Activated CD8-positive, alpha-beta memory T cell treated with anti-CD3 and anti-CD28 coated beads for 36 hours (primary cell): ENCODE measurements around the gene ELF3. TPM values are rescaled to one million over a fixed set of nuclear protein-coding genes. Genes with fewer than 3 reads are reported as not detected.
"Not testable (repeated sequence)": the region's sequence is repeated elsewhere in the genome, so short reads cannot be mapped to it uniquely, and the experiment has no call there.

Experiments
- CTCF ChIA-PET: fragments of 350-600 bp; sonication (Branson Sonifier 250); formaldehyde crosslinking; loops from one replicate; lab custom pipeline; 2021; ENCODE audit warnings: antibody characterized with exemption; lab: Charles Lee
- POLR2A ChIA-PET: fragments of 350-600 bp; sonication (Branson Sonifier 250); formaldehyde crosslinking; loops from one replicate; lab custom pipeline; 2021; ENCODE audit warnings: antibody characterized with exemption; lab: Charles Lee
- total RNA-seq, 2 experiments: library from RNA; stranded (reverse); gene quantifications; one replicate each; pipeline ENCODE4 v1.2.3, GENCODE V29; 2021

ELF3 gene
- total RNA-seq, 2 experiments from 2014 or later = 0.10 to 0.19 TPM

GRCh38 chr1:202018468-202019234, 8.3 kb downstream of the ELF3 start:
- ChIA-PET POLR2A (no interaction called here), CTCF (no interaction called here)

DNA sequence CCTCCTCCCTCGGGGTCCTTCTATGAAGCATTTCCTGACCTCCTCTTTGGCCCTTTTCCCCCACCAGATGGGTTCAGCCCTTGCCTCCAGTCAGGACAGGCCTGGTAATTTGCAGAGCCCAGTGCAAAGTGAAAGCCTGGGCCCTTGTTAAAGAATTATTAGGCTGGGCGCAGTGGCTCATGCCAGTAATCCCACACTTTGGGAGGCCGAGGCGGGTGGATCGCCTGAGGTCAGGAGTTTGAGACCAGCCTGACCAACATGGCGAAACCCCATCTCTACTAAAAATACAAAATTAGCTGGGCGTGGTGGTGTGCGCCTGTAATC, 8.8 kb downstream of the ELF3 start:
- POLR2A ChIA-PET, CTCF ChIA-PET: not testable (repeated sequence)

DNA sequence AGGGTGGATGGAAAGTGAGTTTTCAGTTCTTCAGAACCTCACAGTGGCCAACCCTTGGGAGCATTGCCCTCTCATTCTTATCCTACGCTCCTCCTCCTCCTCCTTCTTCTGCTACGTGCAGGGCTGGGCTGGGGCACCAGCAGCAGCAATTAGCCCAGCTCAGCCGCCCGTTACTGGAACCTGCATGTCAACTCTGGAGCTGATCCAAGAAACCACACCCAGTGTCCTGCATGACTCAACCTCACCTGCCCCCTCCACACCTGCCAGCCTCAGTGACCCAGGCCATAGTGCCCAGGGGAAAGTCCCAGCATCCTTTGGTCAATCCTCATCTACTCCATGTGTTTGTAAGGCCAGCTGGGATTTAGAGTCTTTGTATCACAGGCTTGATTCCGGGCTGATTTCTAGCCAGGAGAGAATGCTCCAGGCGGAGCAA, 12.6 kb downstream of the ELF3 start:
- CTCF ChIA-PET = interaction anchor here (0.7 to 1.6 kb wide), 3 partner anchors 10 to 181 kb away, joined by 3 read pairs; no protein-coding TSS in a partner anchor
- POLR2A ChIA-PET = no interaction called here

DNA sequence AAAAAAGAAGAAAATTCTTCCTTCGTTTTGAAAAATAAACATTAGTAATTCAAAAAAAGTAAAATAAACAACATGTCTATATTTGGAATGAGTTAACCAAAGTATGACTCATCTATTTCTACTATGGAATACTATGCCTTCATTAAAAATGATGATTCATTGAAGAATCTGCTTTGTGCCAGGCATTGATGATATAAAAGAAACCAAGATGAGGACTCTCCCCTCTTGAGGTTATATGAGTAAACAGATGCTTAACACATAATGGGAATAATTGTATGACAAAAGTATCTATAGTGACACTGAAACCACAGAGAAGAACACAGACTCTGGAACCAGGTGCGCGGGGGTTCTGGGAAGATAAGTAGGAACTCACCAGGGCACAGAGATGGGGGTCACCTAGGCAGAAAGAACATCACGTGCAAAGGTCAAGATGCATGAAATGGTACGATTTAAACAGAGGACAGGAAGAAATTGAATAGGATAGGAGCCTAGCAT, 18.8 kb downstream of the ELF3 start:
- ChIA-PET POLR2A (no interaction called here), CTCF (no interaction called here)

- POLR2A ChIA-PET = no interaction called here
- CTCF ChIA-PET = interaction anchor here (0.6 kb wide), 1 partner anchor 109 kb away, joined by 3 read pairs; no protein-coding TSS in a partner anchor
Observed at GRCh38 chr1:202029727-202030126, 19.3 kb downstream of the ELF3 start.

GRCh38 chr1:202031796-202032195, 21.4 kb downstream of the ELF3 start:
- POLR2A ChIA-PET = no interaction called here
- CTCF ChIA-PET = no interaction called here

DNA sequence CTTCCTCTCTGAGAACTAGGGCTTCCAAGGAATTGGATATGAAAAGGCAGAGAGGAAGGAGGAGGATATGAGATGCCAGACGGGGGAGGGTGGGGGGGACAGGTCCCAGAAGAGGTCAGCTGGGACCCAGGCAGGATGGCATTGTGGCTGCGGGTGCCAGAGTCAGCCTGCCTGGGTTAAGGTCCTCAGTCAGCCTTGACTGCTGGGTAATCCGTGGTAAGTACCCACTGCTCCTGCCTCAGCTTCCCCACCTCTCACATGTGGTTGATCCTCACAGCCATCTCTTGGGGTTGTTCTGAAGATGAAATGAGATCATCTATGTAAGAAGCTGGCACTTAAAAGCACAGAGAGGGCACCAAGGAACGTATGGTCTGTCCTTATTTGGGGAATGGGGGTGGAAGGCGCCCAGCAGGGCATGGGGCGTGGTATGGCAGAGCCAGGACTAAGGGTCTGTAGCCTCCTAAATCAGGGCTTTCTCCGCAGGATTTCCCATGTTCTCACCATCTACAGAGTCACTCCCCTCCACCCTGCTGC, 23.8 kb downstream of the ELF3 start:
- ChIA-PET CTCF (no interaction called here), POLR2A (no interaction called here)

GRCh38 chr1:202034683-202035462, 24.5 kb downstream of the ELF3 start:
- ChIA-PET CTCF (interaction anchor here (0.7 kb wide), 1 partner anchor 1263 kb away, joined by 3 read pairs; no protein-coding TSS in a partner anchor), POLR2A (no interaction called here)

DNA sequence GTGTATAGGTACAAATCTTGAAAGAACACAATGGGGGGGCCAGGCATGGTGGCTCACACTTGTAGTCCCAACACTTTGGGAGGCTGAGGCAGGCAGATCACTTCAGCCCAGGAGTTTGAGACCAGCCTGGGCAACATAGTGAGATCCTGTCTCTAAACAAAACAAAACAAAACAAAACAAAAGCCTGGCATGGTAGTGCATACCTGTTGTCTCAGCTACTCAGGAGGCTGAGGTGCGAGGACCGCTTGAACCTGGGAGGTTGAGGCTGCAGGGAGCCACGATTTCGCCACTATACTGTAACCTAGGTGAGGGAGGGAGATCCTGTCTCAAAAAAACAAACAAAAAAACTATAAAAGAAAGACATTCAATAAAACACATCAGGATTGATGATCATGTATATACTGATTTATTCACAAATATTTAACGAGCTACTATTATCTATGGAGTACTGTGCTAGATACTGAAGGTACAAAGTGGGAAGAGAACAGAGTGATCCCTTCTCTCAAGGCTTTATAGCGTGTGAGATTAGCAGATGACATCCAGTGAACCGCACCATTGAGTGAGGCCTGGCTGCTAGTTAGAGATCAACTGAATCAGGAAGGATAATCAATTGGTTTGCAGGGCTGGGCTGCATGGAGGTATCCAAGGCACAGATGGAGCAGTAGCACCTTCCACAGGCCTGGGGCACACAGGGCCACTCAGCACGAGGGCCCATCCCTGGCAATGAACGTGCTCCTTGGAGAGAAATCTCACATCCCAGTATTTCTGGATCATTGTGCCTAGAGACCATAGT, 26.4 kb downstream of the ELF3 start:
- CTCF ChIA-PET = interaction anchor here (1.0 kb wide), 1 partner anchor 14 kb away, joined by 3 read pairs; no protein-coding TSS in a partner anchor
- POLR2A ChIA-PET = no interaction called here

DNA sequence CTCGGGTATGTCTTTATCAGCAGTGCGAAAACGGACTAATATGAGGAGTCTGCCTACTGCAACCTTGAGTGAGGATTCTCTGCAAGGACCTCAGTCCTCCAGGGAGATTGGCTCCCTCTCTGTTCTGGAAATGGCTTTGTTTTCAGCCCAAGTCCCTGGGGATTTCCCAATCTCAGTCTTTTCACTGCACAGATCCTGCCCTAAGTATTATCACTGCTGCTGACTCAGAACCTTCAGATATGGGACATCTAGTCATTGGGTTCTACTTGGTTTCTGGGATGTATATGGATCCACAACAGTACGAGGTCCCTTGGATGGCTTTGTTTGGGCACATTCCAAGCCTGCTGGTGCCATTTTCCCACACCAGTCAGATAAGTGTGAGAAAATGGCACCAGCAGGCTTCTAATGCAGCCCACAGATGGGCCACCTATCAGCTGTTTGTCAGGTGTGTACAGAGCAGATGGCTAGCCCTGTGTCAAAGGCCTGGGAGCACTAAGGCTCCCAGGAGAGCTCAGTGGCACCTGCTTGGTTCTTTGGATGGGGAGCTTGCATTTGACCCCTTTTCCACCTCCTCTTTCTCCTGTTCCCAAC, 27.4 kb downstream of the ELF3 start:
- ChIA-PET CTCF (no interaction called here), POLR2A (no interaction called here)

DNA sequence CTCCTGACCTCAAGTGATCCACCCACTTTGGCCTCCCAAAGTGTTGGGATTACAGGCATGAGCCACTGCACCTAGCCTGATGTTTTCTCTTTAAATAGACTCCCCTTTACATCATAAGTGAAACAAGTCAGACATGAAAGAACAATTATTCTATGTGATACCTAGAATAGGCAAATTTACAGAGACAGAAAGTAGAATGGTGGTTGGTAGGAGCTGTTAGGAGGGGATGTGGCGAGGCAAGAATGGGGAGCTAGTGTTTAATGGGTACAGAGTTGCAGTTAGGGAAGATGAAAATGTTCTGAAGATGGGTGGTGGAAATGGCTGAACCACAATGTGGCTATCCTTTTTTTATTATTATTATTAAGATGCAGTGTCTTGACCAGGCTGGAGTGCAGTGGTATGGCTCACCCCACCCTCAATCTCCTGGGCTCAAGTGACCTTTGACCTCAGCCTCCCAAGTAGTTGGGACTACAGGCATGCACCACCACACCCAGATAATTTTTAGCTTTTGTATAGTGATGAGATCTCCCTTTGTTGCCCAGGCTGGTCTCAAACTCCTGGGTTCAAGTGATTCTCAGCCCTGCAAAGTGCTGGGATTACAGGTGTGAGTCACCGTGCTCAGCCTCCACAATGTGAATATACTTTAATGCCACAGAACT, 28.4 kb downstream of the ELF3 start:
- POLR2A ChIA-PET = no interaction called here
- CTCF ChIA-PET = interaction anchor here (0.6 kb wide), 1 partner anchor 178 kb away, joined by 4 read pairs; no protein-coding TSS in a partner anchor

- CTCF ChIA-PET = no interaction called here
- POLR2A ChIA-PET = no interaction called here
Observed at GRCh38 chr1:202045705-202046104, 35.3 kb downstream of the ELF3 start.

- ChIA-PET POLR2A (no interaction called here), CTCF (no interaction called here)
Observed at GRCh38 chr1:202046227-202046626, 35.8 kb downstream of the ELF3 start.

DNA sequence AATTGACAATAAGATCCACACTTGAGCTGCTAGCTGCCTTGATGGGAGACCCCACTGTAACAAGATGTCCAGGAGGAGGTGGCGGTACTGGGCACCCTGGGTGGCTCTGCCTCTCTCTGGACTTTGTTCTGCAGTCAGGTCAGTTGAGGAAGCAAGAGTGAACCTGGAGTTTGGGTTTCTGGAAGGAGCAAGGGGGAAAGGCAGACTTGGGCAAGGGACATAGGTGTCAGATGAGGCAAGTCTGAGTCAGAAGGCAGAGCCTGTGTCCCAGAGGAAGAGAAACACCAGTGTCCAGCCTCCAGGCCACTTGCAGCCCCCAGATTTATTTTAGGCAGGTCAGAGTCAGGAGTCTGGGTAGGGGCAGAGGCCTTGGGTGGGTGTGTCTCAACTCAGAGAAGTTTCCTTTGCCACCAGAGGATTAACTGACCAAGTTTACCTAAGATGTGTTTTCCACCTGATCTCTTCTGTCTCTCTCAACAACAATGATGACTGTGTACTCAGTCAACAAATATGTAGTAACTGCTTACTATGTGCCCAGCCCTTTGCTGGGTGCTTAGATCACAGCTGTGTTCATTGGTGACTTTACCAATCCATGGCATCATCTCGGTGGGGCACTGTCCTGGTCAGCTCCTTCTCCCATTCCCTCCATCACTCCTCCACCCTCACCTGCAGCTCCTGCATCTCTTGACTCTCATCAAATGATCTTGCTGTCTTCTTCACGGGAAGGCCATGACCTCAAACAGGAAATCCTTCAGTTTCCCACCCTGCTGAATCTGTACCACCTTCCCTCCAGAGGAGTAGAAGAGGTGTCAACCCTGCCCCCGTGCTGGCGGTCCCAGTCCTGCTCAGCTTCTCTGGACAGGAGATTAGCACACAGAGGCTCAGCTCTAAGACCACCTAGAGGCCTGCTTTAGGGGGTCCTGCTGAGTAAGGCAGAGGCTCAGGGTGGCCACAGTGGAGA, 36.6 kb downstream of the ELF3 start:
- ChIA-PET POLR2A (no interaction called here), CTCF (no interaction called here)

GRCh38 chr1:202047977-202048376, 37.6 kb downstream of the ELF3 start:
- ChIA-PET CTCF (interaction anchor here (0.7 kb wide), 1 partner anchor 38 kb away, joined by 3 read pairs; the partner anchor contains the start of gene ELF3), POLR2A (no interaction called here)

- POLR2A ChIA-PET = no interaction called here
- CTCF ChIA-PET = no interaction called here
Observed at GRCh38 chr1:202049129-202049528, 38.7 kb downstream of the ELF3 start.

DNA sequence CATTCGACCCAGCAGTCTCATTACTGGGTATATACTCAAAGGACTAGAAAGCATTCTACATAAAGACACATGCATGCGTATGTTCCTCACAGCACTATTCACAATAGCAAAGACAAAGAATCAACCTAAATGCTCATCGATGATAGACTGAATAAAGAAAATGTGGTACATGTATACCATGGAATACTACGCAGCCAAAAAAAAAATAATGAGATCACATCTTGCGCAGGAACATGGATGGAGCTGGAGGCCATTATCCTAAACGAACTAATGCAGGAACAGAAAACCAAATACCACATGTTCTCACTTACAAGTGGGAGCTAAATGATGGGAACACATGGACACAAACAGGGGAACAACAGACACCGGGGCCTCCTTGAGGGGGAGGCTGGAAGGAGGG, 43.7 kb downstream of the ELF3 start:
- POLR2A ChIA-PET = no interaction called here

More for the DNA sequence above, 43.7 kb downstream of the ELF3 start:
- CTCF ChIA-PET = no interaction called here
